Skeletal muscle satellite cell (primary cell): ENCODE measurements around the gene CINP.
"Not testable (repeated sequence)": the region's sequence is repeated elsewhere in the genome, so short reads cannot be mapped to it uniquely, and the experiment has no call there.

Experiments
- H3K27me3 ChIP-seq: 2 replicates; pipeline ENCODE4 v1.7.0; 2013; ENCODE audit warnings: low read length; ENCODE audit not compliant: control insufficient read depth, insufficient read depth
- H3K36me3 ChIP-seq: 2 replicates; pipeline ENCODE4 v1.7.0; 2013; ENCODE audit warnings: mild to moderate bottlenecking, control low read depth, low read length; ENCODE audit not compliant: insufficient read depth
- H3K4me1 ChIP-seq: 2 replicates; pipeline ENCODE4 v1.7.0; 2013; ENCODE audit warnings: low read length; ENCODE audit not compliant: control insufficient read depth, insufficient read depth
- H3K4me2 ChIP-seq: 2 replicates; pipeline ENCODE4 v1.7.0; 2013; ENCODE audit warnings: mild to moderate bottlenecking, low read length
- H3K4me3 ChIP-seq: 2 replicates; pipeline ENCODE4 v1.7.0; 2013; ENCODE audit warnings: low read length
- H3K9ac ChIP-seq: 2 replicates; pipeline ENCODE4 v1.7.0; 2013; ENCODE audit warnings: mild to moderate bottlenecking, low read depth, low read length, moderate library complexity
- H3K9me3 ChIP-seq: replicated peaks from 2 replicates; pipeline ENCODE4 v1.7.0; 2013; ENCODE audit warnings: mild to moderate bottlenecking, control low read depth, low read length

The CINP gene

DNA sequence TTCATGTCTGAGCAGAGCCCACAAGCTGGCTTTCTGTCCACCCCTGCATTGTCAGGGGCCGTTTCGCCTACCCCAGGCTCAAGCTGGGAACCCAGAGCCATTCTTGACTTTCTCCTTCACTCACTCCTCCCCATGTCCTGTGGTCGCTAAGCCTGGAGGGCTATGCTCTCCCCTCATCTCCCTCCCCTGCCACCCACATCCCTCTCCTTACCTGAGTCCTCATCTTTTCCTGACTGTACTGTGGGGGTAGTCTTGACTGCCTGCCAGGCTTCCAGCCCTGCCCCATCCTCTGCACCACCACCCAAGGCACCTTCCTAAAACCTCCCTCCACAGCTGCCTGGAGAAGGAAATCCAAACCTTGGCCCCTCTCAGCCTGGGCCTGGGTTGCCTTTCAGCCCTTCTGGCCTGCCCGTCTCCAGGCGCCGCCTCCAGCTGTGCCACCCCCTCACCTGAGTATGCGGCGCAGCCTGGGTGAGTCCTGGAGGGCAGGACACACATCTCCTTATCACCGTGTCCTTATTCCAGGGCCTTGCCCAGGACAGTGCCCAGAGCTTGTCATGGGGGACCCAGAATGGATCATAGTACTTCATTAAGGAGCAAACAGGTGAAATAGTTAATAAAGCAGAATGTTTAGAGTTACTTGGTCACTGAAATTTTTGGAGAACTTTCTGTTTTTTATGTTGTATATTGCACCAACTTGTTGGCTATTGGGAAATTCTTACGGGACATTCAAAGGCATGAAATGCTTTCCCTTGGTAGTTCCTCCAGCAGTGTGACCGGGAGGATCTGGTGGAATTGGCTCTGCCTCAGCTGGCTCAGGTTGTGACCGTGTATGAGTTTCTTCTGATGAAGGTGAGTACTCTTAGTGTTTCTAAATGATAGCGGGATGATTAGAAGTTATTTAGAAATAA, 28.6 kb downstream of the CINP start:
- H3K9ac ChIP-seq, result no peak overlapping the region

DNA sequence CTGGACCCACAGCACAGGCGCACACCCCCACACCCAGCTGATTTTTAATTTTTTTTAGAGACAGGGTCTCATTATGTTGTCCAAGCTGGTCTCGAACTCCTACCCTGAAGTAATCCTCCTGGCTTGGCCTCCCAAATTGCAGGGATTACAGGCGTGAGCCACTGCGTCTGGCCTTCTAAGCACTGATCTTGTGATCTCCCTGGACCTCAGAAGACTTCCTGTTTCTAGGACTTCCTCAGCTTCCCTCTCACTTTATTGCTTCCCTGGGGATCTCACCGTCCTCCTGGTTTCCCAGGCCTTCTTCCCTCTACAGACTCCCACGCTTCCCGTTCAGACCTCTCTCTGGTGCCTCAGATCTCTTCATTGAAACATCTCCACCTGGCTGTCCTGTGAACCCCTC, 29.3 kb downstream of the CINP start:
- H3K9me3 ChIP-seq, result no peaks in the 10 kb centered on the region
- H3K36me3 ChIP-seq, result peaks cover 32% of the 10 kb centered on the region

More for the DNA sequence above, 28.6 kb downstream of the CINP start:
- Histone ChIP-seq H3K36me3 (peaks cover 36% of the 10 kb centered on the region), H3K4me3 (no peak overlapping the region), H3K4me1 (no peaks in the 10 kb centered on the region), H3K9me3 (no peaks in the 10 kb centered on the region), H3K27me3 (no peaks in the 10 kb centered on the region), H3K4me2 (no peak overlapping the region)

DNA sequence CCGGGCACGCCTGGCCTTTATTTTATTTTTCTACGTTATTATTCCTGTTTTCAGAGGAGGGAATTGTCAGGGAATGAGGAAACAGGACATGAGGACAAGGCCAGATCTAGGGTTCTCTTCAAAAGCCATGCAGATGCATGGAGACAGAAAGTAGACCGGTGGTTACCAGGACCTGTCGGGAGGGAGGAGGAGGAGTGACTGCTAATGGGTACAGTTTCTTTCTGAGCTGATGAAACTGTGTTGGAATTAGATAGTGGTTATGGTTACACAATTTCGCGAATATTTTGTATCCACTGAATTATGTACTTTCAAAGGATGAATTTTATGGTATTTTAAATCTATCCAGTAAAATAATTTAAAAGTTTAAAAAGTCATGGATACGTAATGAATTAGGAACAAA, 31.9 kb downstream of the CINP start:
- H3K9ac ChIP-seq, result no peak overlapping the region
- H3K27me3 ChIP-seq, result no peaks in the 10 kb centered on the region
- H3K9me3 ChIP-seq, result no peaks in the 10 kb centered on the region
- no peaks in the 10 kb centered on the region for H3K4me1 ChIP-seq
- H3K36me3 ChIP-seq, result peaks cover 31% of the 10 kb centered on the region
- no peak overlapping the region for H3K4me3 ChIP-seq
- H3K4me2 ChIP-seq, result no peak overlapping the region

More for the DNA sequence above, 29.3 kb downstream of the CINP start:
- no peaks in the 10 kb centered on the region for H3K27me3 ChIP-seq
- H3K9ac ChIP-seq, result no peak overlapping the region
- no peaks in the 10 kb centered on the region for H3K4me1 ChIP-seq
- no peak overlapping the region for H3K4me2 ChIP-seq
- H3K4me3 ChIP-seq, result no peak overlapping the region

DNA sequence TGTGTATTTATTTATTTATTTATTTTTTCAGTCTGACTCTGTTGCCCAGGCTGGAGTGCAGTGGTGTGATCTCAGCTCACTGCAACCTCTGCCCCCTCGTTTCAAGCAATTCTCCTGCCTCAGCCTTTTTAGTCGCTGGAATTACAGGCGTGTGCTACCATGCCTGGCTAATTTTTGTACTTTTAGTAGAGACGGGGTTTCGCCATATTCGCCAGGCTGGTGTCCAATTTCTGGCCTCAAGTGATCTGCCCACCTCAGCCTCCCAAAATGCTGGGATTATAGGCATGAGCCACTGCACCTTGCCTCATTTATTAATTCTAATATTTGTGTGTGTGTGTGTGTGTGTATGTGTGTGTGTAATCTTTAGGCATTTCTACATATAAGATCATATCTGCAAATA, 33.3 kb downstream of the CINP start:
- peaks cover 22% of the 10 kb centered on the region for H3K36me3 ChIP-seq
- not testable (repeated sequence) for H3K9me3 ChIP-seq, H3K9ac ChIP-seq

DNA sequence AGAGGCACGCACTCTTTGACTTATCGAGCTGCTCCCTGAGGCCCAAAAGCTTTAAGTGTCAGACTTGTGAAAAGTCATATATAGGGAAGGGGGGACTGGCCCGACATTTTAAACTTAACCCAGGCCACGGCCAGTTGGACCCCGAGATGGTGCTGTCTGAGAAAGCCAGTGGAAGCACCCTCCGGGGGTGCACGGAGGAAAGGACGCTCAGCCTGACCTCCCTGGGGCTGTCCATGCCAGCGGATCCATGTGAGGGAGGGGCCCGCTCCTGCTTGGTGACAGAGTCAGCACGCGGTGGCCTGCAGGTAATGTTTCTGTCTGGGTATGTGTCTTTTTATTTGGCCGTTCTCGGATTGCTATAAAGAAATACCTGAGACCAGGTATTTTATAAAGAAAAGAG, 36.1 kb downstream of the CINP start:
- Histone ChIP-seq H3K4me1 (peaks cover 4% of the 10 kb centered on the region), H3K9ac (no peak overlapping the region), H3K27me3 (no peaks in the 10 kb centered on the region), H3K36me3 (peaks cover 12% of the 10 kb centered on the region), H3K4me3 (no peak overlapping the region), H3K9me3 (no peaks in the 10 kb centered on the region), H3K4me2 (no peak overlapping the region)

More for the DNA sequence above, 33.3 kb downstream of the CINP start:
- not testable (repeated sequence) for H3K27me3 ChIP-seq, H3K4me2 ChIP-seq, H3K4me1 ChIP-seq, H3K4me3 ChIP-seq

DNA sequence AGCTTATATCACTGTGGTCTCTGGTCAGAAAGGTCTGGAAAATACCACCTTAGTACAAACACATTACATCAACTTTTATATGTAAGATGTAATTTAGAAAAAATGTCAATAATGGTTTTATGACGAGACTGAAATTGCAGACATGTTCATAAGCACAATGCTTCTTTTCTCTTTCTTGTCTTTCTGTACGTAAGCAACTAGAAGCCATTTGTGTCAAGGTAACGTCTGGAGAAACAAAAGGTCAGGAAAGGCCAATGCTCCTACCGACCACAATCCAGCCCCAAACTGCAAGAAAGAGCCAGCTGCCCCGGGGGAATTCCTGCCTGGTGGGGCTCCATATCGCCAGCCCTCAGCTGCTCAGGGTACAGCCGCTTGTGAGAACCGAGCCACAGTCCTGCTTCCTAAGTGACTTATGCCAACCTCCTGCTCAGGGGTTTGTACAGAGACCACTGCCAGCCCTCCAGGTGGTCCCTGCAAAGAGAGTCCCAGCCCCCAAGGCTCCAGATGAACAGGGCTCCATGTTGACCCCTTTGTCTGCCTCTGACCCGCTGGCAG, 36.8 kb downstream of the CINP start:
- H3K4me3 ChIP-seq, result no peak overlapping the region
- H3K9ac ChIP-seq, result no peak overlapping the region
- H3K4me1 ChIP-seq, result peaks cover 6% of the 10 kb centered on the region
- no peaks in the 10 kb centered on the region for H3K27me3 ChIP-seq
- no peak overlapping the region for H3K4me2 ChIP-seq
- H3K36me3 ChIP-seq, result peaks cover 11% of the 10 kb centered on the region
- no peaks in the 10 kb centered on the region for H3K9me3 ChIP-seq

DNA sequence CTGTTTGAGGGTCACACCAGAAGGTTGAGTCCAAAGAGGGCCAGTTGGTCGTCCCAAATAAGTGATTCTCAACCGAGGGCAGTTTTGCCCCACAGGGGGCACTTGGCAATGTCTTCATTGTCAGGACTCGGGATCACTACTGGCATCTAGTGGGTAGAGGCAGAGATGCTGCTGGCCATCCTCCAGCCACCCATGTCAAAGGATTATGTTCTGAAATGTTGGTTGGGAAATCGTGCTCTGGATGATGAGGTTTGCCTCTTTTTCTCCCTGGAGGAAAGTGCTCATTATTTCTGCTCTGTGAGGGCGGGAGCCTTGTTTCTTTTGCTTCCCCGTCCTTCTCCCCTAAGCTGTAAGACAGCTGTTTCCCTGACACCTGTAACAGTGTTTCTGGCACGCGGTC, 39.6 kb downstream of the CINP start:
- H3K36me3 ChIP-seq, result peaks cover 11% of the 10 kb centered on the region
- no peaks in the 10 kb centered on the region for H3K27me3 ChIP-seq
- H3K4me3 ChIP-seq, result no peak overlapping the region
- peaks cover 20% of the 10 kb centered on the region for H3K4me1 ChIP-seq
- no peak overlapping the region for H3K9ac ChIP-seq
- peak overlapping the region; percentile 43 for H3K4me2 ChIP-seq
- H3K9me3 ChIP-seq, result no peaks in the 10 kb centered on the region

DNA sequence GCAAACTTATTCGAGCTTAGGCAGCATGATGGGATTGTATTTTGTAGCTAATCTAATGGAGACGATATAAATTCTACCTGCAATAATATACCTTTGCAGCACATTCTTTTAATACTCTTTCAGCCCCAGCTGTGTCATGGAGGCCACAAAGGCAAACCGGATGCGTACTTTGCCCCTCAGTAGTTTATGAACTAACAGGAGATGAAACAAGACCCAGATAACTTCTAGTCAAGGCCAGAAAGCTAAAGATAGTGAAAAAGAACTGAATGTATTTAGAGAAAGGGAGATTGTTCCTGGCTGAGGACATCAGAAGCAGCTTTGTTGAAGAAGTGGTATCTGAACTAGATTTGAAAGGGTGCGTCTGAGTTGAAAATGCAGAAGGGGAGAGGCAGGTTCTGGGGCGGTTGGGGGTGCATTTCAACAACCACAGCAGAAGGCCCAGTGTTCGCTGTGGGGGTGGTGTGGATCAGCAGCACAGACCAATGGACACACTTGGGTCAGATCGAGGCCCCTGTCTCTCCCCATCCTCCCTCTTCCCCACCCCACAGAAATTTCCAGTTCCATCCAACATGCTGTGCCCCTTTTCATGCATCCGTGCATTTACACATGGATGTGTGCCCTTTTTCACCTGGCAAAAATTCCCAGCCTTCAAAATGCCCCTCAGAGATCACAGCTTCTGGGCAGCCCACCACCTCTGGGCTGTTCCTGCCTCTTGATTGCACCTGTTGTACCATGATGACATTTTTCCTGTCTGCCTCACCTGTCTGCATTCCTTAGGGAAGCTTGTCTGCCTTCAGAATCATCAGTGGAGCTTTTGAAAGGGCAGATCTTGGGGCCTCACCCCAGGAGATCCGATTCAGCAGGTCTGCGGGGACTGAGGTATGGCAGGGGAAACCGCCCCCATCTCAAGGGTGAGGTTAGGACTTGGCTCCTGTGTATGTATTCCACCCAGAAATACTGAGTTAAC, 41.0 kb downstream of the CINP start:
- peaks cover 29% of the 10 kb centered on the region for H3K4me1 ChIP-seq
- peaks cover 7% of the 10 kb centered on the region for H3K36me3 ChIP-seq
- H3K27me3 ChIP-seq, result no peaks in the 10 kb centered on the region
- no peaks in the 10 kb centered on the region for H3K9me3 ChIP-seq
- H3K4me3 ChIP-seq, result no peak overlapping the region
- no peak overlapping the region for H3K4me2 ChIP-seq
- H3K9ac ChIP-seq, result peak overlapping the region; percentile 23

DNA sequence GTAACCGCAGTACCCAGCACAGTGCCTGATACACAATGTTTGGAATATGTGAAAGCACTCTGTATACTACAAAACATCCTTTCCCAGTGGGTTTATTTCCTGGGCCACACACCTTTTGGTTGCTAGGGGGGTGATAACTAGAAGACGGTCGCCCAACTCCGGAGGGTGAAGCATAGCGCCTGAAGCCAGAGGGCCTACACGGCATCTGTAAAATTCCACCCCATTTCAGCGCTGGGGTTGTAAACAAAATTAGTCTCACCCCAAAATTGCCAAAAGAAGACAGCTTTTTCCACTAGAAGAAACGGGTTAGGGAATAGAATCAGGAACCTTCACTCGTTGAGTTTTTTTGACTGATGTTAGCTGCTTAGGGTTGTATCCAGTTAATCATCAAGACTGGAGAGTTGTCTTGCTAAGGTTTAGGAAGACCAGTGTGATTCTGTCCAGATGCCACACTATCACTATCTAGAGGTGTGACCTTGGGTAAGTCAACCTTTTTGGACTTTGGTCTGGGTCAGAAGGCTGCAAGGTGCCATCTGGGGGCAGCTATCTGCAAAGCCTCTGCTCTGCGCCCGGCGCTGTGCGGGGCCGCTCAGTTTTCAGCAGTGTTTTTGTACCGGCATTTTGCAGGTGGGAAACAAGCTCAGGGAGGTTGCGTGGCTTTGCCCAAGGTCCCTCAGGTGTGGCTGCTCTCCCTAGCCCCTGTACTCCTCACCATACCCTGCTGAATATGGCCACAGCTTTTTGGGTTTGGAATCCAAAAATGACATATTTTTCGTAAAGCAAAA, 41.8 kb downstream of the CINP start:
- H3K9me3 ChIP-seq, result no peaks in the 10 kb centered on the region
- peaks cover under 1% of the 10 kb centered on the region for H3K36me3 ChIP-seq
- peak overlapping the region; percentile 74 for H3K4me3 ChIP-seq
- H3K9ac ChIP-seq, result peak overlapping the region; percentile 88
- H3K4me1 ChIP-seq, result peaks cover 38% of the 10 kb centered on the region
- peak overlapping the region; percentile 97 for H3K4me2 ChIP-seq
- H3K27me3 ChIP-seq, result no peaks in the 10 kb centered on the region

DNA sequence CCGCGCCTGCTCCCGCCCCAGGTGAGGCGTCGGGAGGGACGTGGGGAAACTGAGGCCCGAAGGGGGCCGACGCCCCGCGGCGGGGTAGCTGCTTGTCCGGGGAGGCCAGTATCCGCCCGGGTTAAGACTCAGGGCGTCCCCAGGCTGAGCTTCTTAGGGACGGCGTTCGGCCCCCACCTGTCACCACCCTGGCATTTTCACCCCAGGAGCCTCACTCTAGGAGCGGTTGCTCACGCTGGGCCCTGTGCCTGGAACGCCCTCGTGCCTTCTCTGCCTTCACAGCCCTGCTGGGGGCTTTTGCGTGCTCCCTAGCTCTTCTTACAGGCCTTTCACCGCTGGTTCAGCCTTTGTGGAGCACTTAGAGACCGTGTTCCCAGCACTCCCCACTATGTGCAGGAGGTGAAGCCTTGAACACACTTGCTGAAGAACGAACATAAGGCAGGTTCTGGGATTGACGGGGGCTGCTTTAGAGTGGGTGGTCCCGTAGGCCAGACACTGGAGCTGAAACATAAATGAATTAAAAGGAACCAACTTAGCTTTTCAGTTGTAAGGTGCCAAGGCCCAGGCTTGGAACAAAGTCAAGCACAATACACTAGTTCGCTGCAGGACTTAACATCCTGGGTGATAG, 42.5 kb downstream of the CINP start:
- peak overlapping the region; percentile 97 for H3K4me2 ChIP-seq
- no peaks in the 10 kb centered on the region for H3K9me3 ChIP-seq
- H3K27me3 ChIP-seq, result no peaks in the 10 kb centered on the region
- H3K9ac ChIP-seq, result peak overlapping the region; percentile 88
- H3K4me3 ChIP-seq, result peak overlapping the region; percentile 74
- H3K4me1 ChIP-seq, result peaks cover 43% of the 10 kb centered on the region
- no peaks in the 10 kb centered on the region for H3K36me3 ChIP-seq
